Calu3 (cell line): ENCODE measurements around the gene PRELID1. TPM values are rescaled to one million over a fixed set of nuclear protein-coding genes. Genes with fewer than 3 reads are reported as not detected.
A peak's percentile ranks its signal among the peaks of the same experiment; 100 is the strongest.

Source experiments
- BruUV-seq: library from RNA; stranded (reverse); fragments of 400-500 nt; replicated peaks from 2 replicates; lab custom pipeline; 2021; lab: Mats Ljungman, UMichigan
- CTCF ChIA-PET: fragments of 300-600 bp; sonication (Branson Sonifier 250); formaldehyde crosslinking; loops from one replicate; lab custom pipeline; 2022; ENCODE audit warnings: antibody characterized with exemption; lab: Charles Lee
- DNase-seq: peaks from one replicate; pipeline ENCODE4 v3.0.0; 2022
- H3K27ac Mint-ChIP-seq: one replicate; pipeline ENCODE4 v1.8.0; 2022; ENCODE audit warnings: mixed read lengths; ENCODE audit not compliant: unreplicated experiment
- H3K27me3 Mint-ChIP-seq: one replicate; pipeline ENCODE4 v1.8.0; 2022; ENCODE audit warnings: mixed read lengths; ENCODE audit not compliant: unreplicated experiment
- H3K36me3 Mint-ChIP-seq: one replicate; pipeline ENCODE4 v1.8.0; 2022; ENCODE audit warnings: mild to moderate bottlenecking, moderate library complexity, mixed read lengths; ENCODE audit not compliant: insufficient read depth, unreplicated experiment
- H3K4me1 Mint-ChIP-seq: one replicate; pipeline ENCODE4 v1.8.0; 2022; ENCODE audit warnings: mild to moderate bottlenecking, low read depth, mixed read lengths; ENCODE audit not compliant: unreplicated experiment
- H3K4me3 Mint-ChIP-seq: one replicate; pipeline ENCODE4 v1.8.0; 2022; ENCODE audit warnings: mild to moderate bottlenecking, low read depth, moderate library complexity, mixed read lengths; ENCODE audit not compliant: unreplicated experiment
- H3K9me3 Mint-ChIP-seq: one replicate; pipeline ENCODE4 v1.8.0; 2022; ENCODE audit warnings: low read depth, mixed read lengths; ENCODE audit not compliant: unreplicated experiment
- CTCF ChIP-seq: fragments of 200-600 bp; IDR thresholded peaks from one replicate; pipeline ENCODE4 v1.8.0; 2022; ENCODE audit warnings: antibody characterized with exemption; ENCODE audit not compliant: unreplicated experiment
- intact Hi-C: fragments of 100-400 bp; cut with micrococcal nuclease; formaldehyde crosslinking; loops from one replicate; pipeline ENCODE4 v1.10.0; 2022; ENCODE audit not compliant: unreplicated experiment
- total RNA-seq: library from RNA; stranded (reverse); gene quantifications from 2 replicates; pipeline ENCODE4 v1.2.3, GENCODE V29; 2022

PRELID1 gene
- total RNA-seq, 1 experiment from 2014 or later, result 217 TPM

- Mint-ChIP-seq H3K36me3 (peaks cover 66% of the 10 kb centered on the region), H3K4me1 (peaks cover 42% of the 10 kb centered on the region), H3K4me3 (peak within 1 kb of the TSS; percentile 71), H3K9me3 (no peaks in the 10 kb centered on the region), H3K27me3 (no peaks in the 10 kb centered on the region), H3K27ac (peak within 1 kb of the TSS; percentile 79)
- no TSS peak for BruUV-seq
- peak; percentile 99 for DNase-seq
- CTCF ChIA-PET, result interaction anchor here (0.8 to 2.8 kb wide), 7 partner anchors 10 to 145 kb away, joined by 3 to 18 read pairs (median 5); partner anchors contain the start of gene GRK6
- intact Hi-C loops, result loop anchor here (5.0 kb wide), 1 partner anchor 140 kb away; no protein-coding TSS in a partner anchor
- no peak for TF ChIP-seq CTCF
Measured at GRCh38 chr5:177311723-177312648, 8.4 kb downstream of the PRELID1 start, which contains the start of gene MXD3. Gene MXD3, minus strand, starts transcription at chr5:177311898. Its CDS starts 68 bp downstream, at chr5:177311830.

- peaks cover 60% of the 10 kb centered on the region for H3K36me3 Mint-ChIP-seq
- H3K4me3 Mint-ChIP-seq, result peak overlapping the region; percentile 71
- DNase-seq, result peak; percentile 65
- no peaks in the 10 kb centered on the region for H3K27me3 Mint-ChIP-seq
- intact Hi-C loops, result loop anchor here (5.0 kb wide), 1 partner anchor 140 kb away; no protein-coding TSS in a partner anchor
- H3K27ac Mint-ChIP-seq, result peak overlapping the region; percentile 79
- H3K4me1 Mint-ChIP-seq, result peaks cover 47% of the 10 kb centered on the region
- TSS peak; percentile 73 for BruUV-seq
- no peaks in the 10 kb centered on the region for H3K9me3 Mint-ChIP-seq
- TF ChIP-seq CTCF, result no peak
- CTCF ChIA-PET, result interaction anchor here (0.6 to 1.2 kb wide), 7 partner anchors 11 to 145 kb away, joined by 3 to 10 read pairs (median 5); partner anchors contain the start of gene GRK6
Measured at GRCh38 chr5:177312649-177313181, 9.1 kb downstream of the PRELID1 start.

- no peak for TF ChIP-seq CTCF
- peaks cover 60% of the 10 kb centered on the region for H3K36me3 Mint-ChIP-seq
- H3K4me3 Mint-ChIP-seq, result no peak overlapping the region
- peaks cover 54% of the 10 kb centered on the region for H3K4me1 Mint-ChIP-seq
- no peak overlapping the region for H3K27ac Mint-ChIP-seq
- BruUV-seq, result no TSS peak
- intact Hi-C loops, result loop anchor here (5.0 kb wide), 1 partner anchor 139 kb away; no protein-coding TSS in a partner anchor
- no peaks in the 10 kb centered on the region for H3K27me3 Mint-ChIP-seq
- DNase-seq, result no peak
- H3K9me3 Mint-ChIP-seq, result no peaks in the 10 kb centered on the region
- CTCF ChIA-PET, result interaction anchor here (0.6 kb wide), 1 partner anchor 76 kb away, joined by 3 read pairs; no protein-coding TSS in a partner anchor
Measured at GRCh38 chr5:177313561-177314259, 10.1 kb downstream of the PRELID1 start.
